NOMO-1 treated with DMSO at 0.1 percent for 48 hours (cell line): ENCODE results near the gene ANO1.

Experiments
- DNase-seq: peaks from one replicate; lab custom pipeline; 2025; ENCODE audit not compliant: unreplicated experiment; lab: John Stamatoyannopoulos, UW

ANO1 gene

DNA sequence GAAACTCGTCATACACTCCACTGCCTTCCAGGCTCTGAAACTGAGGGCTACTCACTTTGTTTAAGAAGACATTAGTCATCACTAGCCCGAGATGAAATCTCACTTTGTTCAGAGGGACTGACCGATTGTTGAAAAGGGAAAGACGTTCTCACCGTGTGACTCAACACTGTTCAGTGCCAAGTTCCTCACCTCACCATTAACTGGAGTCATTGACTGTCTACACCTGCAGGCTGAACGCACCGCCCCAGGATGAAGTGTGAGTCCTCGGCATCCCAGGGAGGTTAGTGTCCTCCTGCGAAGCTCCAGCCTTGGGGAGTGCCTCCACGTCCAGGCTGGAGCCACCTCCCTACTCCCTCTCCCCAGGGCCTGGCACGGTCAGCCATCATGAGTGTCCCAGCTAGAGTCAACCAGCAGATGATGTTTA, 155.4 kb downstream of the ANO1 start:
- no peak for DNase-seq

DNA sequence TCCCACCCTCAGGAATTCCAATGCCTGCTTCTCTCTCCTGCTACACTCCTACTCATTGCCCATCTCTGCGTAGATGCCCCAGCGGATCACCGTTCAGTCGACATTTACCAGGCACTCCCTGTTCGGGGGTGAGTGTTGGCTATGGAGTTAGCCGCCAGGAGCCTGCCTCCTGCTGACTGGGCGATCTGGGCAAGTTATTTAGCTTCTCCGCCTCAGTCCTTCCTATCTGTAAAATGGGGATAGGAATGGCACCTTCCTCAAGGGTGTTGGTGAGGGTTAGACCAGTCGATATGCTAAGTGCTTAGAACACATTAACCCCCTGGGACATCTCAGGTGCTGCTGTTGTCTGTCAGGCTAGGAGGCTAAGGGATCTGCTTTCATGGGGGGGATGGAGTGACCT, 155.8 kb downstream of the ANO1 start:
- no peak for DNase-seq
